ENCODE data around the gene TMTC2.

TMTC2 gene

GRCh38 chr12:82857276-82857675, 170.6 kb downstream of the TMTC2 start:
- no peak for DNase-seq (ENCODE audit: insufficient read length, low spot score)
- TF ChIP-seq CTCF (IDR thresholded peaks at IDR 0.05; ENCODE audit: insufficient read depth, missing control alignments): no peak
- no peak for FAIRE-seq

GRCh38 chr12:82857911-82858533, 171.3 kb downstream of the TMTC2 start:
- DNase-seq (ENCODE audit: insufficient read length, low spot score) (no peak), FAIRE-seq (no peak)
- TF ChIP-seq CTCF (IDR thresholded peaks at IDR 0.05; ENCODE audit: insufficient read depth, missing control alignments): no peak

GRCh38 chr12:82858534-82858917, 171.8 kb downstream of the TMTC2 start:
- FAIRE-seq: no peak
- no peak for TF ChIP-seq CTCF (IDR thresholded peaks at IDR 0.05; ENCODE audit: insufficient read depth, missing control alignments)
- DNase-seq (ENCODE audit: insufficient read length, low spot score): no peak

GRCh38 chr12:82862069-82862841, 175.5 kb downstream of the TMTC2 start:
- no peak for DNase-seq (ENCODE audit: insufficient read length, low spot score)
- no peak for TF ChIP-seq CTCF (IDR thresholded peaks at IDR 0.05; ENCODE audit: insufficient read depth, missing control alignments)
- FAIRE-seq: no peak

- DNase-seq (ENCODE audit: insufficient read length, low spot score): no peak
- FAIRE-seq: no peak
- no peak for TF ChIP-seq CTCF (IDR thresholded peaks at IDR 0.05; ENCODE audit: insufficient read depth, missing control alignments)
Measured at GRCh38 chr12:82862876-82863649, 176.4 kb downstream of the TMTC2 start.

GRCh38 chr12:82866227-82866775, 179.6 kb downstream of the TMTC2 start:
- FAIRE-seq (no peak), DNase-seq (ENCODE audit: insufficient read length, low spot score) (no peak)
- TF ChIP-seq CTCF (IDR thresholded peaks at IDR 0.05; ENCODE audit: insufficient read depth, missing control alignments): no peak
